B cell (primary cell): Measurements from ENCODE around the gene RTP4. TPM values are rescaled to one million over a fixed set of nuclear protein-coding genes. Genes with fewer than 3 reads are reported as not detected.

ENCODE experiments used
- ATAC-seq: fragments of 200-7000 bp; cut with Tn5 transposase; one replicate; pipeline ENCODE4 v1.10.0; 2021; ENCODE audit warnings: low read depth, mild to moderate bottlenecking, moderate number of reproducible peaks, moderate library complexity
- CTCF ChIA-PET: fragments of 350-600 bp; sonication (Branson Sonifier 250); formaldehyde crosslinking; loops from one replicate; lab custom pipeline; 2021; ENCODE audit warnings: antibody characterized with exemption, inconsistent platforms; lab: Charles Lee
- POLR2A ChIA-PET: fragments of 350-600 bp; sonication (Branson Sonifier 250); formaldehyde crosslinking; loops from one replicate; lab custom pipeline; 2021; ENCODE audit warnings: antibody characterized with exemption; lab: Charles Lee
- DNase-seq: peaks from one replicate; pipeline ENCODE4 v3.0.0; 2013
- H2AFZ ChIP-seq: 2 replicates; pipeline ENCODE4 v1.6.1; 2012; ENCODE audit warnings: mild to moderate bottlenecking, low read depth, low read length; ENCODE audit not compliant: insufficient read depth, poor library complexity, severe bottlenecking
- H3K27ac ChIP-seq, 2 donors: 1 replicate in 1 of 2; 2 replicates in 1 of 2; pipeline ENCODE4 v1.5.1; 2012 to 2013; ENCODE audit warnings: low read length in 2 of 2, mild to moderate bottlenecking in 2 of 2, moderate library complexity in 1 of 2
- H3K27me3 ChIP-seq, 4 experiments: fragments of 200-600 bp in 1 of 4; sonication (generic) in 1 of 4; replicated peaks in 1 of 4; 1 replicate in 2 of 4; 2 replicates in 2 of 4; pipeline versions ENCODE4 v1.6.1 to v1.7.0; 2013 to 2016; ENCODE audit warnings: low read length in 3 of 4, mild to moderate bottlenecking in 2 of 4, mixed read lengths in 1 of 4, moderate library complexity in 1 of 4; ENCODE audit not compliant: insufficient read depth in 4 of 4, control insufficient read depth in 3 of 4; ENCODE audit errors: control extremely low read depth in 1 of 4
- H3K36me3 ChIP-seq, 2 experiments: replicated peaks in 1 of 2; 1 replicate in 1 of 2; 2 replicates in 1 of 2; pipeline versions ENCODE4 v1.6.1 to v1.7.1; 2013; ENCODE audit warnings: low read length in 1 of 2; ENCODE audit not compliant: insufficient read depth in 2 of 2, control insufficient read depth in 1 of 2; ENCODE audit errors: control extremely low read depth in 1 of 2, extremely low read depth in 1 of 2
- H3K4me1 ChIP-seq, 2 donors: fragments of 200-600 bp in 1 of 2; sonication (generic) in 1 of 2; 1 replicate in 1 of 2; 2 replicates in 1 of 2; pipeline versions ENCODE4 v1.5.1 to v1.6.1; 2013 to 2017; ENCODE audit warnings: low read length in 2 of 2; ENCODE audit not compliant: control insufficient read depth in 2 of 2, insufficient read depth in 2 of 2
- H3K4me2 ChIP-seq: replicated peaks from 2 replicates; pipeline ENCODE3; 2012; ENCODE audit warnings: mild to moderate bottlenecking, low read depth, low read length; ENCODE audit not compliant: poor library complexity, severe bottlenecking
- H3K4me3 ChIP-seq, 5 experiments: fragments of 200-600 bp in 1 of 5; sonication (generic) in 1 of 5; 1 replicate in 3 of 5; 2 replicates in 2 of 5; pipeline versions ENCODE4 v1.5.1 to v1.7.0; 2011 to 2016; ENCODE audit warnings: low read length in 4 of 5, mild to moderate bottlenecking in 4 of 5, low read depth in 2 of 5, control low read depth in 1 of 5, moderate library complexity in 1 of 5; ENCODE audit not compliant: insufficient read depth in 1 of 5; ENCODE audit errors: control extremely low read depth in 1 of 5, extremely low read depth in 1 of 5
- H3K79me2 ChIP-seq: fragments of 200-600 bp; sonication (generic); one replicate; pipeline ENCODE4 v1.6.0; 2016; ENCODE audit warnings: low read length; ENCODE audit not compliant: control insufficient read depth, insufficient read depth
- H3K9ac ChIP-seq: fragments of 200-600 bp; sonication (generic); 2 replicates; pipeline ENCODE4 v1.6.1; 2017; ENCODE audit warnings: mild to moderate bottlenecking, low read length, moderate library complexity
- H3K9me3 ChIP-seq, 3 donors: one replicate each; pipeline versions ENCODE4 v1.6.1 to v1.7.1; 2013; ENCODE audit warnings: low read length in 2 of 3; ENCODE audit not compliant: control insufficient read depth in 2 of 3, insufficient read depth in 1 of 3; ENCODE audit errors: control extremely low read depth in 1 of 3
- H4K20me1 ChIP-seq: 2 replicates; pipeline ENCODE4 v1.6.0; 2012; ENCODE audit warnings: mild to moderate bottlenecking, low read length; ENCODE audit not compliant: insufficient read depth, control insufficient read depth, poor library complexity, severe bottlenecking
- H3K27ac Mint-ChIP-seq: one replicate; pipeline ENCODE4 v1.8.0; 2021; ENCODE audit warnings: mixed read lengths
- H3K27me3 Mint-ChIP-seq: one replicate; pipeline ENCODE4 v1.8.0; 2021; ENCODE audit warnings: mixed read lengths
- H3K4me1 Mint-ChIP-seq: one replicate; pipeline ENCODE4 v1.8.0; 2021; ENCODE audit warnings: mixed read lengths
- H3K4me3 Mint-ChIP-seq: one replicate; pipeline ENCODE4 v1.8.0; 2021; ENCODE audit warnings: mixed read lengths
- H3K9me3 Mint-ChIP-seq: one replicate; pipeline ENCODE4 v1.8.0; 2022; ENCODE audit warnings: mixed read lengths; ENCODE audit not compliant: insufficient read depth
- CTCF ChIP-seq: fragments of 200-600 bp; IDR thresholded peaks from one replicate; pipeline ENCODE4 v1.8.0; 2022; ENCODE audit warnings: antibody characterized with exemption, mild to moderate bottlenecking
- EZH2 ChIP-seq: IDR thresholded peaks from 2 replicates; pipeline ENCODE4 v1.6.1; 2012; ENCODE audit warnings: borderline replicate concordance, low read depth, mild to moderate bottlenecking, moderate library complexity, low read length; ENCODE audit not compliant: insufficient read depth, poor library complexity, severe bottlenecking
- WGBS: methylation state at CpG from one replicate; pipeline ENCODE4 v1.1.5; 2013; ENCODE audit warnings: missing lambda C conversion rate; ENCODE audit not compliant: insufficient coverage; 5-methylcytosine and 5-hydroxymethylcytosine counted together
- intact Hi-C: fragments of 100-400 bp; cut with micrococcal nuclease; formaldehyde crosslinking; loops from one replicate; pipeline ENCODE4 v1.10.0; 2022
- polyA plus RNA-seq: library from polyadenylated mRNA; depleted of rRNA; stranded (reverse); fragments of >200 nt; gene quantifications from 2 replicates; pipeline ENCODE4 v1.2.3, GENCODE V29; 2012
- total RNA-seq, 2 donors: library from RNA; stranded (reverse); fragments of 120-200 nt in 1 of 2; gene quantifications; 1 replicate in 1 of 2; 2 replicates in 1 of 2; pipeline versions ENCODE4 v1.2.3 to v1.2.4, GENCODE V29; 2013 to 2022

RTP4 gene
- total and polyA plus RNA-seq, 2 donors (not counting 1 experiment from before 2014, with no cell fraction given) = 1.0 to 6.7 TPM

GRCh38 chr3:187318819-187319616 lies 49.2 kb upstream of the RTP4 start:
- Mint-ChIP-seq H3K4me1 (peaks cover 8% of the 10 kb centered on the region), H3K4me3 (no peak overlapping the region), H3K27ac (no peak overlapping the region), H3K27me3 (peaks cover 61% of the 10 kb centered on the region), H3K9me3 (no peaks in the 10 kb centered on the region)
- H2AFZ ChIP-seq = peak overlapping the region; percentile 9
- intact Hi-C loops = loop anchor here (1.0 to 5.0 kb wide), 3 partner anchors 297 to 1828 kb away; no protein-coding TSS in a partner anchor
- CTCF ChIA-PET = interaction anchor here (0.8 to 15.4 kb wide), 36 partner anchors 8 to 1830 kb away, joined by 3 to 479 read pairs (median 6); partner anchors contain the start of genes RTP2 and RTP4
- peaks cover 0 to 43% (median 22%) of the 10 kb centered on the region in 4 experiments for H3K27me3 ChIP-seq
- H3K9ac ChIP-seq = no peak overlapping the region
- ATAC-seq (no peak), DNase-seq (peak; percentile 69)
- POLR2A ChIA-PET = no interaction called here
- H3K27ac ChIP-seq = no peak overlapping the region
- no peaks in the 10 kb centered on the region for H4K20me1 ChIP-seq
- no peaks in the 10 kb centered on the region for H3K36me3 ChIP-seq
- H3K4me3 ChIP-seq = no peak overlapping the region
- 4% methylated on average over 4 of the region's 13 CpGs for WGBS
- TF ChIP-seq CTCF (peak; percentile 91), EZH2 (no peak)
- H3K79me2 ChIP-seq = no peaks in the 10 kb centered on the region
- H3K9me3 ChIP-seq = peaks cover 0 to 3% (median 0%) of the 10 kb centered on the region in 3 donors
- H3K4me2 ChIP-seq = peak overlapping the region; percentile 9
- peaks cover 6% of the 10 kb centered on the region in 2 donors for H3K4me1 ChIP-seq
